Heart right ventricle (tissue), 16 donors: ENCODE measurements around the gene RHOF. TPM values are rescaled to one million over a fixed set of nuclear protein-coding genes. Genes with fewer than 3 reads are reported as not detected.
"Not testable (repeated sequence)": the region's sequence is repeated elsewhere in the genome, so short reads cannot be mapped to it uniquely, and the experiment has no call there.

ENCODE experiments used
- ATAC-seq, 8 donors: fragments of 200-7000 bp; cut with Tn5 transposase; one replicate each; pipeline ENCODE4 v1.9.1; 2020; ENCODE audit warnings: mild to moderate bottlenecking in 8 of 8, moderate library complexity in 8 of 8, moderate number of reproducible peaks in 1 of 8
- DNase-seq, 2 donors: peaks; one replicate each; pipeline ENCODE4 v3.0.0-alpha.2; 2020
- H3K27ac ChIP-seq, 10 donors: fragments of 200-600 bp; sonication (generic) in 2 of 10; one replicate each; pipeline versions ENCODE4 v1.5.0 to v1.8.0; 2020 to 2022; ENCODE audit warnings: mild to moderate bottlenecking in 3 of 10
- H3K27me3 ChIP-seq, 7 donors: fragments of 200-600 bp; one replicate each; pipeline ENCODE4 v1.8.0; 2021 to 2022; ENCODE audit warnings: mild to moderate bottlenecking in 2 of 7
- H3K36me3 ChIP-seq, 9 donors: fragments of 200-600 bp; sonication (generic) in 1 of 9; one replicate each; pipeline versions ENCODE4 v1.5.0 to v1.8.0; 2020 to 2022; ENCODE audit warnings: mild to moderate bottlenecking in 2 of 9
- H3K4me1 ChIP-seq, 9 donors: fragments of 200-600 bp; sonication (generic) in 1 of 9; one replicate each; pipeline versions ENCODE4 v1.5.0 to v1.8.0; 2020 to 2022; ENCODE audit warnings: mild to moderate bottlenecking in 4 of 9
- H3K4me3 ChIP-seq, 10 donors: fragments of 200-600 bp; sonication (generic) in 2 of 10; one replicate each; pipeline versions ENCODE4 v1.5.0 to v1.8.0; 2020 to 2022; ENCODE audit warnings: mild to moderate bottlenecking in 7 of 10, moderate library complexity in 2 of 10
- H3K9me3 ChIP-seq, 11 donors: fragments of 200-600 bp in 10 of 11; sonication (generic) in 2 of 11; one replicate each; pipeline versions ENCODE4 v1.5.0 to v1.8.0; 2013 to 2022; ENCODE audit warnings: mild to moderate bottlenecking in 2 of 11, control low read depth in 1 of 11, moderate library complexity in 1 of 11
- WGBS, 2 donors: extraction: QIAGEN DNeasy Blood & Tissue Kit; methylation state at CpG; one replicate each; pipeline ENCODE4 v1.1.7; 2013; ENCODE audit warnings: inconsistent platforms in 1 of 2; 5-methylcytosine and 5-hydroxymethylcytosine counted together
- intact Hi-C, 10 donors: fragments of 100-400 bp; cut with DNase I; formaldehyde crosslinking; loops; one replicate each; pipeline versions ENCODE4 v1.11.1 to v1.14.2; 2022
- polyA plus RNA-seq, 2 donors: library from polyadenylated mRNA; stranded (reverse); fragments of 200-250 nt; gene quantifications; one replicate each; pipeline ENCODE4 v1.2.3, GENCODE V29; 2013
- total RNA-seq, 10 donors: library from RNA; stranded (reverse); fragmentation: NEBNext Ultra II Directional in 3 of 10; extraction: Animal tissue kit (Norgen Biotek cat#: 25700) in 3 of 10; gene quantifications; one replicate each; pipeline versions ENCODE4 v1.2.1 to v1.2.4, GENCODE V29; 2021 to 2023
- TF ChIP-seq, protein P1 (sequence below), 9 donors: fragments of 200-600 bp; sonication (generic) in 2 of 9; IDR thresholded peaks; one replicate each; pipeline versions ENCODE4 v1.5.0 to v1.8.0; 2021 to 2022; ENCODE audit warnings: antibody characterized with exemption in 9 of 9, mild to moderate bottlenecking in 5 of 9, moderate library complexity in 1 of 9
- donor health status: Arrhythmogenic right ventricular cardiomyopathy.
- donor health status: ischemic (EF 13 %, LVEDD 7.1; RV severe dilation, severe dysfunction).
- donor health status: healthy with polysubstance abuse.
- donor health status: DM: no; HTN: yes; CAD: no.
- donor health status: DM: no; HTN: no; CAD: no.
- donor health status: ischemic (EF 25% LVEDD 6.9; RV normal size, moderate dysfunction).
- donor health status: ischemic (EF 25% LVEDD 5.7; RV mildly dilated, moderate dysfunction).
- donor health status: healthy.
- donor health status: DM: yes; HTN: yes; CAD: no.
- donor health status: Ischemic cardiomyopathy.
- donor health status: ischemic (EF 35%, LVEDD 5.7; RV mildly dilated, moderate dysfunction).
- donor health status: nonischemic (EF 11% LVEDD 7.7; RV severe dilation, severe dysfunction).
- donor health status: DM: yes; HTN: yes; CAD: no.
- donor health status: PGD.
- donor health status: ischemic (EF 29% LVEDD 5.4; RV normal size, mild dysfunction).
- donor health status: nonischemic (EF 23%, LVEDD 6.1; RV moderate dilation, normal function).

Gene RHOF
- total and polyA plus RNA-seq, 12 donors, result 16.5 to 45.6 (median 24.7) TPM

DNA sequence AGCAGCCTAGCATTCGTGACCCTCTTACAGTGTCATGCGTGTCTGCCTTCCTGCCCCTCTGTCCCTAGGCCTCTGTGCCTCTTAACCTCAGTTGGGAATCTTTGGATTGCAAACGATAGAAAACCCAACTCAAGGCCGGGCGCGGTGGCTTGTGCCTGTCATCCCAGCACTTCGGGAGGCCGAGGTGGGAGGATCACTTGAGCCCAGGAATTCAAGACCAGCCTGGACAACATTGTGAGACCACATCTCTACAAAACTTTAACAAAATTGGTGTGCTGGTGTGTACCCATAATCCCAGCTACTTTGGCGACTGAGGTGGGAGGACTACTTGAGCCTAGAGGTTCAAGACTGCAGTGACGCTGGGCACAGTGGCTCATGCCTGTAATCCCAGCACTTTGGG lies 44.2 kb downstream of the RHOF start:
- peak overlapping the region in 4 of 10 donors; percentile 19 to 47 (median 36) for H3K27ac ChIP-seq
- H3K9me3 ChIP-seq, result no peaks in the 10 kb centered on the region
- peaks cover 0 to 36% (median 0%) of the 10 kb centered on the region in 9 donors for H3K36me3 ChIP-seq
- no peak overlapping the region for H3K4me3 ChIP-seq
- intact Hi-C loops, result no loop called here
- no peaks in the 10 kb centered on the region for H3K27me3 ChIP-seq
- peaks cover 0 to 23% (median 9%) of the 10 kb centered on the region in 9 donors for H3K4me1 ChIP-seq
- TF ChIP-seq, protein P1, sequence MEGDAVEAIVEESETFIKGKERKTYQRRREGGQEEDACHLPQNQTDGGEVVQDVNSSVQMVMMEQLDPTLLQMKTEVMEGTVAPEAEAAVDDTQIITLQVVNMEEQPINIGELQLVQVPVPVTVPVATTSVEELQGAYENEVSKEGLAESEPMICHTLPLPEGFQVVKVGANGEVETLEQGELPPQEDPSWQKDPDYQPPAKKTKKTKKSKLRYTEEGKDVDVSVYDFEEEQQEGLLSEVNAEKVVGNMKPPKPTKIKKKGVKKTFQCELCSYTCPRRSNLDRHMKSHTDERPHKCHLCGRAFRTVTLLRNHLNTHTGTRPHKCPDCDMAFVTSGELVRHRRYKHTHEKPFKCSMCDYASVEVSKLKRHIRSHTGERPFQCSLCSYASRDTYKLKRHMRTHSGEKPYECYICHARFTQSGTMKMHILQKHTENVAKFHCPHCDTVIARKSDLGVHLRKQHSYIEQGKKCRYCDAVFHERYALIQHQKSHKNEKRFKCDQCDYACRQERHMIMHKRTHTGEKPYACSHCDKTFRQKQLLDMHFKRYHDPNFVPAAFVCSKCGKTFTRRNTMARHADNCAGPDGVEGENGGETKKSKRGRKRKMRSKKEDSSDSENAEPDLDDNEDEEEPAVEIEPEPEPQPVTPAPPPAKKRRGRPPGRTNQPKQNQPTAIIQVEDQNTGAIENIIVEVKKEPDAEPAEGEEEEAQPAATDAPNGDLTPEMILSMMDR (IDR thresholded peaks at IDR 0.05), result no peak
- ATAC-seq, result no peak
- 86 to 90% methylated on average over 10 of the region's 10 CpGs for WGBS, 2 donors
- DNase-seq, result no peak

DNA sequence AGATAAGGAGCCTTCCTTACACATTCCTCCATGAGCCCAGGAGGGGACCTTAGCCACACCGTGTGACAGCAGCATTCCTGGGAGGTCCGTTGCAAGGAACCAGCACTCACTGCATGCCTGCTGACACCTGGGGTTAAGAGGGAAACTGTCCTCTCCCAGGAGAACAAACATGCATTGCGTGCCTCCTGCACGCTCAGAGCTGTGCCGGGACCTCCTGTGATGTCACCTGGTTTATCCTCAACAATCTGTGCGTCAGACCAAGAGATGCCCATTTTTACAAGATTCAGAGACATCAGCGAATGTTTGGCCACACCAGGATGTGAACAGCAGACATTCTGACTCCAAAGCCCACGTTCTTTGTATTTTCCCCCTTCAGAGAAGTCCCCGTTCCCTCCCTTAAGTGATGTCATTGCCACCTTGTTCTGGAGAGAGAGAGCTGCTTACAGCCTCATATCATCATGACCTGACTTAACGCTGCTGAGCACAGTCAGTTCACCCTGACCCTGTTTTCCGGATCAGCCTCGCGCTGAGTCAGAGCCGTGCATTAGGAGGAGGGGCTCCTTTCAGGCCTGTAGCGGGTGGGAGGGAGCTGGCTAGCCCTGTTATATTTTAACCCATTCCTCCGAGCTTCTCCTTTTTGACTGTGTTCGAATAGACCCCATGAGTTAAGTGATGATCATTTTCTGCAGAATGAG lies 44.8 kb downstream of the RHOF start:
- DNase-seq (peak in 1 of 2 donors; percentile 26), ATAC-seq (peak in 6 of 8 donors; percentile 60 to 94 (median 80))
- 43 to 47% methylated on average over 17 of the region's 17 CpGs for WGBS, 2 donors
- H3K4me3 ChIP-seq, result no peak overlapping the region
- intact Hi-C loops, result no loop called here
- peaks cover 0 to 18% (median 7%) of the 10 kb centered on the region in 9 donors for H3K4me1 ChIP-seq
- no peaks in the 10 kb centered on the region for H3K9me3 ChIP-seq
- H3K27ac ChIP-seq, result peak overlapping the region in 5 of 10 donors; percentile 19 to 47 (median 34)
- H3K36me3 ChIP-seq, result peaks cover 0 to 41% (median 0%) of the 10 kb centered on the region in 9 donors
- TF ChIP-seq, protein P1 (IDR thresholded peaks at IDR 0.05), result no peak
- no peaks in the 10 kb centered on the region for H3K27me3 ChIP-seq

DNA sequence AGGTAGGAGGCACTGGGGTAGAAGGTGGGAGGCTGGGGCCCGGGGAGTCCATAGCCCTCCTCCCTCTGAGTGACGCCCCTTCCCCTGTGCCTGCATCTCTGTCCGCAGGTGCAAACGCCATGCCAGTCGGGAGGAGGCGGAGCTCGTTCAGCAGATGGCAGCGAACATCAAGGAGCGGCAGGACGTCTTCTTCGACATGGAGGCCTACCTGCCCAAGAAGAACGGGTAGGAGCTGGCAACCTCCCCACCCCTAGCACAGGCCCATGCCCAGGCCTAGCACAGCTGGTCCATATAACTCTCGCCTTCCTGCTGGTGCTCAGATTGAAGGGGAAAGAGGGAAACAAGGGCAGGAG lies 45.3 kb downstream of the RHOF start:
- H3K27ac ChIP-seq, result peak overlapping the region in 3 of 10 donors; percentile 19 to 47 (median 27)
- 71 to 86% methylated on average over 13 of the region's 13 CpGs for WGBS, 2 donors

DNA sequence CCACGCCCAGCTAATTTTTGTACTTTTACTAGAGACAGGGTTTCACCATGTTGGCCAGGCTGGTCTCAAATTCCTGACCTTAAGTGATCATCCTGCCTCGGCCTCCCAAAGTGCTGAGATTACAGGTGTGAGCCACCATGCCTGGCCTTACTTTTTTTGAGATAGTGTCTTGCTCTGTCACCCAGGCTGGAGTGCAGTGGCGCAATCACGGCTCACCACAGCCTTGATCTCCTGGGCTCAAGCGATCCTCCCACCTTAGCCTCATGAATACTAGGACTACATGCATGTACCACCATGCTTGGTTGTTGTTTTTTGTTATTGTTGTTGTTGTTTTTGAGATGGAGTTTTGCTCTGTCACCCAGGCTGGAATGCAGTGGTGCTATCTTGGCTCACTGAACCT lies 47.9 kb downstream of the RHOF start:
- intact Hi-C loops, result not testable (repeated sequence)

More for the DNA sequence above, 45.3 kb downstream of the RHOF start:
- TF ChIP-seq, protein P1 (IDR thresholded peaks at IDR 0.05), result no peak
- DNase-seq, result no peak
- Histone ChIP-seq H3K4me3 (no peak overlapping the region), H3K27me3 (no peaks in the 10 kb centered on the region), H3K36me3 (peaks cover 0 to 44% (median 0%) of the 10 kb centered on the region in 9 donors), H3K4me1 (peaks cover 0 to 13% (median 2%) of the 10 kb centered on the region in 9 donors), H3K9me3 (no peaks in the 10 kb centered on the region)
- intact Hi-C loops, result no loop called here
- ATAC-seq, result peak in 2 of 8 donors; percentile 9 to 11

DNA sequence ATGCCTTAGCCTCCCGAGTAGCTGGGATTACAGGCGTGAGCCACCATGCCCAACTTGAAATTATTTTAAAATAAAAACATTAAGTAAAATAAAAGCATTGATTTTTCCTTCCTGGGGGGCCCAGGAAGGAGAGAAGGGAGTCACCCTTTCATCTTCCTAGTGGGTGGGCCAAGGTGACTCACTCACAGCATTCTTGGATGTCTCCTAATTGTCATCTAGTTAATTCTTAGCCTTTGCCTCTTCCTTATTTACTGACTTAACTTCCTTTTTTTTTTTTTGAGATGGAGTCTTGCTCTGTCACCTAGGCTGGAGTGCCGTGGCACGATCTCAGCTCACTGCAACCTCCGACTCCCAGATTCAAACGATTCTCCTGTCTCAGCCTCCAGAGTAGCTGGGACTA lies 51.7 kb downstream of the RHOF start:
- Histone ChIP-seq H3K9me3 (no peaks in the 10 kb centered on the region), H3K27me3 (no peaks in the 10 kb centered on the region), H3K27ac (peak overlapping the region in 1 of 10 donors; percentile 71), H3K4me3 (no peak overlapping the region), H3K4me1 (peaks cover 0 to 6% (median 0%) of the 10 kb centered on the region in 9 donors), H3K36me3 (peaks cover 0 to 13% (median 0%) of the 10 kb centered on the region in 9 donors)
- ATAC-seq, result no peak
- intact Hi-C loops, result no loop called here
- WGBS, 2 donors, result 87 to 92% methylated on average over 6 of the region's 6 CpGs
- no peak for DNase-seq
- TF ChIP-seq, protein P1 (IDR thresholded peaks at IDR 0.05), result no peak

More for the DNA sequence above, 47.9 kb downstream of the RHOF start:
- DNase-seq, H3K27ac ChIP-seq, ATAC-seq, H3K27me3 ChIP-seq, H3K4me3 ChIP-seq, H3K9me3 ChIP-seq: not testable (repeated sequence)
- WGBS, 2 donors, result 93 to 97% methylated on average over 5 of the region's 5 CpGs
- peaks cover 0 to 11% (median 4%) of the 10 kb centered on the region in 9 donors for H3K4me1 ChIP-seq
- peaks cover 0 to 28% (median 0%) of the 10 kb centered on the region in 9 donors for H3K36me3 ChIP-seq
